ENCODE results near the gene MAGED4. TPM values are rescaled to one million over a fixed set of nuclear protein-coding genes. Genes with fewer than 3 reads are reported as not detected.
"Not testable (repeated sequence)": the region's sequence is repeated elsewhere in the genome, so short reads cannot be mapped to it uniquely, and the experiment has no call there.

Gene MAGED4, protein sequence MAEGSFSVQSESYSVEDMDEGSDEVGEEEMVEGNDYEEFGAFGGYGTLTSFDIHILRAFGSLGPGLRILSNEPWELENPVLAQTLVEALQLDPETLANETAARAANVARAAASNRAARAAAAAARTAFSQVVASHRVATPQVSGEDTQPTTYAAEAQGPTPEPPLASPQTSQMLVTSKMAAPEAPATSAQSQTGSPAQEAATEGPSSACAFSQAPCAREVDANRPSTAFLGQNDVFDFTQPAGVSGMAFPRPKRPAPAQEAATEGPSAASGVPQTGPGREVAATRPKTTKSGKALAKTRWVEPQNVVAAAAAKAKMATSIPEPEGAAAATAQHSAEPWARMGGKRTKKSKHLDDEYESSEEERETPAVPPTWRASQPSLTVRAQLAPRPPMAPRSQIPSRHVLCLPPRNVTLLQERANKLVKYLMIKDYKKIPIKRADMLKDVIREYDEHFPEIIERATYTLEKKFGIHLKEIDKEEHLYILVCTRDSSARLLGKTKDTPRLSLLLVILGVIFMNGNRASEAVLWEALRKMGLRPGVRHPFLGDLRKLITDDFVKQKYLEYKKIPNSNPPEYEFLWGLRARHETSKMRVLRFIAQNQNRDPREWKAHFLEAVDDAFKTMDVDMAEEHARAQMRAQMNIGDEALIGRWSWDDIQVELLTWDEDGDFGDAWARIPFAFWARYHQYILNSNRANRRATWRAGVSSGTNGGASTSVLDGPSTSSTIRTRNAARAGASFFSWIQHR
- polyA plus RNA-seq (ENCODE audit: insufficient read length) = 29.4 TPM

DNA sequence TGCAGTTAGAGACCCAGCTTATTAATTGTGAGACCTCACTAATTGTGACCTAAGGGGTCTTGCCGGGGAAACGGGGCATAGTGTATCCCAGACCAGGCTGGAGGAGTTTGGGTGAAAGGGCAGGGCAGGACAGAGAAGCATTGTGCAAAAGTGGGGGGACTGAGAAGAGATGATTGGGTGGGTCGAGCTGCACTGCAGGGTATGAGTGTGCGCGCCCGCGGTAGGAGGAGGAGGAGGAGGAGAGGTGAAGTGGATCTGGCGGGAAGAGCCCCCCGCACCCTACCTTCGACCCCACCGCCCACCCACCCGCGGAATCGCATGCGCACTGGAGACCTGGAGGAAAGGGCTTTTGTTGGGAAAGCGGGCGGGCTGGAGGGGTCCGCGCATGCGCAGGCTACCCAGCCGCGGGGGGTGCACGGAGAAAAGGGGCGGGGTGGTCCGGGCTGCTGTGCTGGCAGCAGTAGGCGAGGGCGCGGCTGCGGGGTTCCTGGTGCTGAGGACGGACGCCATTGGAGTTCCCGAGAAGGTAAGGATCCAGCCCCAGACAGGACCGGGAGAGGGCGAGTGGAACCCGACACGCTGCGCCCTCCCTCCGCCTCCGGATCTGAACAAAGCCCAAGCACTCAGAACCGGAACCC lies at the start of gene MAGED4:
MAGED4 (plus strand) TSS at position 449 of the 638 bp plus-strand sequence. CDS start 1,035 bp downstream, outside the sequence.
- DNase-seq (ENCODE audit: low read depth) = not testable (repeated sequence)

DNA sequence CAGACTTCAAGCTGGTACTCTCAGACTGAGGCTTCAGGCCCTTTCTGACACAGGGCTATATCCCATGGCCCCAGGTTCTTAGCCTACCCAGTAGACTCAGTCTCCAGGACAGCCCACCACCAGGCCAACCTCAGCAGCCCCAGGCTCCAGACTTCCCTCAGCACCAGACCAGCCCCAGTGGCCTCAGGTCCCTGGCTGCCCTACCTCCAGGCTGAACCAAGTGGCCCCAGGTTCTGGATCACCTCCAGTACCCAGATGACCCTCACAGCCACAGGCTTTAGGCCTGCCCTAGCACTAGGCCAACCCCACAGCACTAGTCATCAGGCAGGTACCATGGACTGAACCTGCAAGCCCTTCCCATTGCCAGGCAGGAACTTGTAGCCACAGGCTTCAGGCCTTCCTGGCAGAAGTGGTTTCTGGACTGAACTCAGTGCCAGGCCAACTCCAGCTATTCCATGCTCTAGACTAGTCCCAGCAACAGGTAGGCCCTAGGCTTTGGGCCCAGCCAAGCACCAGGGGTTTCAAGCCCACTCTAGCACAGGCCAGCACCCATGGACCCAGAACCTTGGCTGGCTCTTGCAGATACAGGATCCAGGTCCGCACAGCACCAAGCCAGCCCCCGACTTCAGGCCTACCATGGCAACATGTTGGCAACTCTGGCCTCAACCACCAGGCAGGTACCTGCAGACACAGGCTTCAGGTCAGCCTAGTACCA lies 45.7 kb upstream of the MAGED4 start:
- no peak for DNase-seq (ENCODE audit: low read depth)

DNA sequence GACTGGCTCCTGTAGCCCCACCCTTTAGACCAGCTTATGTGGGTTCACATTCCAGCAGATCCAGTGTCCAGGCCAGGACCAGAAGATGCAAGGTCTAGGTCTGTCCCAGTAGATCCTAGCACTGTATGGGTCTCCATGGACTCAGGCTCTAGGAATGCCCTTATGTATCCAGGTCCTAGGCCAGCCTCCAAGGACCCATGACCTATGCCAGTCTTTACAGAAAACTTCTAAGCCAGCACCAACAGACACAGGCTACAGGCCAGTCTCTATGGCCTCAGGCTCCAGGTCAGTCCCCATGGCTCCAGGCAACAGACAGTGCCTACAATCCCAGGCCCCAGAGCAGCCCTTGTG lies 45.2 kb upstream of the MAGED4 start:
- DNase-seq (ENCODE audit: low read depth) = no peak

DNA sequence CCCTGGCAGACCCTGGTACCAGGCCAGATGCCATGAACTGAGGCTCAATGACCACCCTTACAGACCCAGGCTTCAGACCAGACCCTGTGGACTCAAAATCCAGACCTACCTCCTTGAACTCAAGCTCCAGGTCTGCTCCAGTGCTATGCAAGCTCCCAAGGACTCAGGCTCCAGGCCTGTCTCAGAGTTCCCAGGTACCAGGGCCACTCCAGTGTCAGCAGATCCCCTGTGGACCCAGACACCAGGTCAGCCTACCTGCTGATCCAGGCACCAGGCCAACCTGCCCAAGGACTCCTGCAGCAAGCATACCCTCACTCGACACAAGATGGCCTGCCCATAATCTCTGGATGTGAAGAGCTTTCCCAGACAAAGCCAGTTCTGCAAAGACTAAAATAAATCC lies 44.7 kb upstream of the MAGED4 start:
- no peak for DNase-seq (ENCODE audit: low read depth)

DNA sequence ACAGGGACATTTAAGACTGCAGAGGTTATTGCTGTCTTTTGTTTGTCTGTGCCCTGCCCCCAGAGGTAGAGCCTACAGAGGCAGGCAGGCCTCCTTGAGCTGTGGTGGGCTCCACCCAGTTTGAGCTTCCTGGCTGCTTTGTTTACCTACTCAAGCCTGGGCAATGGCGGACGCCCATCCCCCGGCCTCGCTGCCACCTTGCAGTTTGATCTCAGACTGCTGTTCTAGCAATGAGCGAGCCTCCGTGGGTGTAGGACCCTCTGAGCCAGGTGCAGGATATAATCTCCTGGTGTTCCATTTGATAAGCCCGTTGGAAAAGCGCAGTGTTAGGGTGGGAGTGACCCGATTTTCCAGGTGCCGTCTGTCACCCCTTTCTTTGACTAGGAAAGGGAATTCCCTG lies 34.0 kb upstream of the MAGED4 start:
- DNase-seq (ENCODE audit: low read depth) = not testable (repeated sequence)

DNA sequence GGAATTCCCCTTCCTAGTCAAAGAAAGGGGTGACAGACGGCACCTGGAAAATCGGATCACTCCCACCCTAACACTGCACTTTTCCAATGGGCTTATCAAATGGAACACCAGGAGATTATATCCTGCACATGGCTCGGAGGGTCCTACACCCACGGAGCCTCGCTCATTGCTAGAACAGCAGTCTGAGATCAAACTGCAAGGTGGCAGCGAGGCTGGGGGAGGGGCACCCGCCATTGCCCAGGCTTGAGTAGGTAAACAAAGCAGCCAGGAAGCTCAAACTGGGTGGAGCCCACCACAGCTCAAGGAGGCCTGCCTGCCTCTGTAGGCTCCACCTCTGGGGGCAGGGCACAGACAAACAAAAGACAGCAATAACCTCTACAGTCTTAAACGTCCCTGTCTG lies 24.5 kb upstream of the MAGED4 start:
- DNase-seq (ENCODE audit: low read depth) = not testable (repeated sequence)

DNA sequence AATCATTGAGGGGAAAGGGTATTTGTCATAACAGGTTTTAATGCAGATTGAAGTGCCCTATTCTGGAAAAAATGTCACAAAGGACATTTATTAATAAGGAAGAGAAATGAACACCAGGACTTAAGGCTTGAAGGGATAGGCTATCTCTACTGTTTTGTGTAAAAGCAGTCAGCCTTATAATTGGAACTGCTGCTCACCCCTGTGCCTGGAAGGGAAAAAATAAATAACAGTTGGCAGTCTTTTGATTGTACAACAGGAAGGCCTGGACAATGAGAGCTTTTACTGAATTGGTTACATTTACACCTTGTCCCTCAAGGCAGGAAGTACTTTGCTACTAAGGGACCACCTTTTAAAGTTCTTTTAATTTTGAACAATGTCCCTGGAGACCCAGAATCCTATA lies 17.8 kb upstream of the MAGED4 start:
- DNase-seq (ENCODE audit: low read depth) = no peak

DNA sequence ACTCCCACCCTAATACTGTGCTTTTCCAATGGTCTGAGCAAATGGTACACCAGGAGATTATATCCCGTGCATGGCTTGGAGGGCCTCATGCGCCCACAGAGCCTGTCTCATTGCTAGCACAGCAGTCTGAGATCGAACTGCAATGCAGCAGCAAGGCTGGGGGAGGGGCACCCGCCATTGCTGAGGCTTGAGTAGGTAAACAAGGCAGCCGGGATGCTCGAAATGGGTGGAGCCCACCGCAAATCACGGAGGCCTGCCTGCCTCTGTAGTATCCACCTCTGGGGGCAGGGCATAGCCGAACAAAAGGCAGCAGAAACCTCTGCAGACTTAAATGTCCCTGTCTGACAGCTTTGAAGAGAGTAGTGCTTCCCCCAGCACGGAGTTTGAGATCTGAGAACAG lies 13.6 kb upstream of the MAGED4 start:
- not testable (repeated sequence) for DNase-seq (ENCODE audit: low read depth)

DNA sequence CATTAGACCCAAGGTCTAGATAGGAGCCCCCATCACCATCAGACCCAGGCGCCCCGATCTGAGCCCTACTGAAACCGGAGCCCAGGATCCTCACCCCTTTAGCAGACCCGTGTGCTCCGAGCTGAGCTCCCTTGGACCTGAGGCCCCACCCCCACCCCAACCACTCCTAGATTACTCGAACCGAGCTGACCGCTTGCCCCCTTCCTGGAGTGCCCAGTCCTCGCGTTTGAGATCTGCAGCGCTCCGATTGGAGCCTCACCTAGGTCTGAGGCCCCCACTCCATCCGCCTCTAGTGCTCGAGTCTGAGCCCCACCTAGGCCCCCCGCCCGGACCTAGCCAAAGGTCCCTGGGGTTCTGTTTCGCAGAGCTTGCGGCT lies 378 bp downstream of the MAGED4 start:
- not testable (repeated sequence) for DNase-seq (ENCODE audit: low read depth)

DNA sequence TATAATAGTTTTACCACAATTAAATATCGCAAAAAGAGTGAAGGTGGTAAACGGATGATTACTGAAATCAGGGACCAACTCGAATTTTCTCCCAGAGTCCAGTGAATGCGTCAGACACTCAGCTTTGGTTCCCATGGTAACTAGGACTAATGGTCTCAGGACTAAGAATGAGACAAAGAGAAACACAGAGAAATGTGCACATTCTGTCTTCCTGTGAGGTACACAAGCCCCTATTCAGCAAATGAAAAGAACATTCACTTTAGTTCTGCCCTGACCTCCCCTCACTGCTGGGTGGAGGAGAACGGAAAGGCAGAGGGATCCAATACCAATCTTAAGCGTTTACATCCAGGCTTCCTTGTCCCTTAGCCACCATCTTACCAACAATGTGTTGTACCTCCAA lies 26.7 kb downstream of the MAGED4 start:
- DNase-seq (ENCODE audit: low read depth) = not testable (repeated sequence)

DNA sequence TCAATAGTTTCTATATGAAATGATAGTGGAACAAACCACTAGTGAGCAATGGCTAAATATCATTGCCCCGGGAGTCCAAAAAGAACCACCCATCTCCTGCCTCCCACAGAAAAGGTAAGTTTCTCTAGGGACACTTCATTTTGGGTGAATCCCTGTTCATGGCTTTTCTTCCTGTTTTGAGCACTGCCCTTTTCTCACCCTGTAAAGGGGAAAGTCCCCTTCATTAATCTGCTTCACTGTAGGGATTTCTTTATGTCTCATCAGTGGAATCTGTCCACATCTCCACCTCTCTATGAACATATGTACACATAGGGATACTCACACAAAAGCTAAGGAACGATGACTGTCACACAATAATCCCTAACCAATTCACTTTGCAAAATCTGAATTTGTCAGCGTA lies 28.6 kb downstream of the MAGED4 start:
- DNase-seq (ENCODE audit: low read depth) = no peak

DNA sequence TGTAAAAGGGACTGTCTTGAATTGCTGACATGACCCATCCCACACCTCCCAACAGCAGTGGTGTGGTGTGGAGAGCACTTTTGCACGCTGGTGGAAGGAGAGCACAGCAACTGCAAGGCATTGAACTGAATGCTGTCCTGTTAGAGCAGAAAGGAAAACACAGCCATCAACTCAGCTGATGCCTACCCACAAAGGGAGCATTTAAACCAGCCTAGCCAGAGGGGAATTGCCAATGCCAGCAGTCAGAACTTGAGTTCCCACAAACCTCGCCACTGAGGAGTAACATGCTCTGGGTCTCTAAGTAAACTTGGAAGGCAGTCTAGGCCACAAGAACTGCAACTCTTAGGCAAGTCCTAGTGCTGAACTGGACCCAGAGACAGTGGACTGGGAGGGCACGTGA lies 31.9 kb downstream of the MAGED4 start:
- DNase-seq (ENCODE audit: low read depth) = no peak

DNA sequence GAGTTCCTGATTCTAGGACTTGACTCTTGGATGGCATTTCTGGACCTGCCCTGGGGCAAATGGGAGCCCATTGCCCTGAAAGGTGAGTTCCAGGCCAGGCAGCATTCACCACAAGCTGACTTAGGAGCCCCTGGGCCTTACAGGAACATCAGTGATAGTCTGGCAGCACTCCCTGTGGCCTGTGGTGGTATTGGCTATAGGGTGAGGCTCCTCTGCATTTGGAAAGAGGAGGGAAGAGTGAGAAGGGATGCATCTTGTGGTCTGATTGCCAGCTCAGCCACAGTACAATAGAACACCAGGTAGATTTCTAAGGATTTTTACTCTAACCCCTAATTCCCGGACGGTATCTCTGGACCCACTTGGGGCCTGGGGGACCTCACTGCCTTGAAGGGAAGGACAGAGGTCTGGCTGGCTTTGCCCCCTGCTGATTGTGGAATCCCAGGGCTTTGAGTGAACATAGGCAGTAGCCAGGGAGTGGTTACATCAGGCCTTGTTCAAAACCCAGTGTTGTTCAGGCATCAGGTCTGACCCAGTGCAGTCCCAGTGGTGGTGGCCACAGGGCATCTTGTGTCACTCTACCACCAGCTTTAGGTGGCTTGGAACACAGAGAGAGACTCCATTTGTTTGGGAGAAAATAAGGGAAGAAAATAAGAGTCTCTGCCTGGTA lies 32.9 kb downstream of the MAGED4 start:
- DNase-seq (ENCODE audit: low read depth) = no peak

DNA sequence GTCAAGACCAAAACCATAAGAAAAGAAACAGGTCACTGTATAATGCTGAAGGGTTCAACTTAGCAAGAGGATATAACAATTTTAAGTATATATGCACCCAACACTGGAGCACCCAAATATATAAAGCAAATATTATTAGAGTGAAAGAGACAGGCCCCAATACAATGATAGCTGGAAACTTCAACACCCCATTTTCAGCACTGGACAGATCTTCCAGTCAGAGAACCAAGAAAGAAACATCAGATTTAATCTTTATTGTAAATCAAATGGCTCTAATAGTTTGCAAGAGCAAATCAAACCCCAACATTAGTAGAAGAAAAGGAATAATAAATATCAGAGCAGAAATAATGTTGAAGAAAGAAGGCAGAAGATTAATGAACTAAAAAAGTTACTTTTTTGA lies 36.2 kb downstream of the MAGED4 start:
- DNase-seq (ENCODE audit: low read depth) = no peak

Other genes starting within 250 kb of the MAGED4 start
- 29.7 TPM for gene MAGED4B, start 115.7 kb upstream of the MAGED4 start, polyA plus RNA-seq (ENCODE audit: insufficient read length)
- gene XAGE2, start 184.1 kb downstream of the MAGED4 start, polyA plus RNA-seq (ENCODE audit: insufficient read length) = not detected